Measurements from ENCODE around the gene FAM222B.
"Not testable (repeated sequence)": the region's sequence is repeated elsewhere in the genome, so short reads cannot be mapped to it uniquely, and the experiment has no call there.

The FAM222B gene

DNA sequence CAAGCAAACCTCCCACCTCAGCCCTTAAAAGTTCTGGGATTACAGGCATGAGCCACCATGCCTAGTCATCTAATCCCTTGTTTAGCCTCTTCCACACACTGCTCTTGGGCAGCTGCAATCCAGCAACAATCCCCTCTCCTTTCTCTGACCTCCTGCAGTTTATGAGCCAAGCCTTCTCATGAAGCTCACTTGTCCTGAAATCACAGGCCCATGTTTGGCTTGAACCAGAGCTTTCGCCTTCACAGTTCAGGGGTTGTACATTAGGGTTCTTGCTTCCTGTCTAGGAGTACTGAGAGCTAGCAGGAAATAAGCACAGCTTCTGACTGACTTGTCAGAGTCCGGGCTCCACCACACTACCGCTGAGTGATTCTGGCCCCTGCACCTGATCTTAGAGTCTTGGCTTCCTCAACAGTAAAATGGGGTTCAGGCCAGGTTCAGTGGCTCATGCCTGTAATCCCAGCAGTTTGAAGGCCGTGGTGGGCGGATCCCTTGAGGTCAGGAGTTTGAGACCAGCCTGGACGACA is 28.5 kb upstream of the FAM222B start:
- no peak for DNase-seq (ENCODE audit: low read depth)

DNA sequence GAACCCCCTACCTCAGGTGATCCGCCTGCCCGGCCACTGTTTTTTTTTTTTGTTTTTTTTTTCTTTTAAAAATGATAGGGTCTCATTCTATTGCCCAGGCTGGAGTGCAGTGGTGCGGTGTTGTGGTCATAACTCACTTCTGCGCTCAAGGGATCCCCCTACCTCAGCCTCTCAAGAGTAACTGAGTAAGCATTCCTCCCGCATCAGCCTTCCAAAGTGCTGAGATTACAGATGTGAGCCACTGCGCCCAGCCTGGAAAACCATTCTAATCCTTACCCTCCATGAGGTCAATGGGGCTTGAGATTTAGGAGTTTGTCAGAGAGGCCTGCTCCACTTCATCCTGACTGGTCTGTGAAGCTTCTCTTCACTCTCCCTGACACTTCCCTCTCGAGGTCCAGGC is 24.7 kb upstream of the FAM222B start:
- DNase-seq (ENCODE audit: low read depth) = no peak

DNA sequence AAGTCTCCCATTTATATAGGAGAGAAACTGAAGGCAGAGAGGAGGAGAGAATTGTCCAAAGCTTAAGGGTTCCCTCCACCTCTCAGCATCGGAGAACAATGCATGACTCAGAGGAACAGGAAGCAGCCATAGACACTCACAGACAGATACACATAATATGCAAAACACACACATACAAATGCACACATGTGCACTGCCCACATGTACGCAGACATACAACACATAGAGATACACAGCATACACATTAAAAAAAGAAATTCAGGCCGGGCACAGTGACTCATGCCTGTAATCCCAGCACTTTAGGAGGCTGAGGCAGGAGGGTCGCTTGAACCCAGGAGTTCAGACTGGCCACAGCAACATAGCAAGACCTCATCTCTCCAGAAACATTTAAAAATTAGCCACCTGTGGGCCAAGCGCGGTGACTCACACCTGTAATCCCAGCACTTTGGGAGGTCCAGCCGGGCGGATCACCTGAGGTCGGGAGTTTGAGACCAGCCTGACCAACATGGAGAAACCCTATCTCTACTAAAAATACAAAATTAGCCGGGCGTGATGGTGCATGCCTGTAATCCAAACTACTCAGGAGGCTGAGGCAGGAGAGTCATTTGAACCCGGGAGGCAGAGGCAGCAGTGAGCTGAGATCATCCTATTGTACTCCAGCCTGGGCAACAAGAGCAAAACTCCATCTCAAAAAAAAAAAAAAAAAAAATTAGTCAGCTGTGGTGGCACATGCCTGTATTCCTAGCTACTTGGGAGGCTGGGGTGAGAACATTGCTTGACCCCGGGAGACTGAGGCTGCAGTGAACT is 23.6 kb upstream of the FAM222B start:
- DNase-seq (ENCODE audit: low read depth) = no peak

DNA sequence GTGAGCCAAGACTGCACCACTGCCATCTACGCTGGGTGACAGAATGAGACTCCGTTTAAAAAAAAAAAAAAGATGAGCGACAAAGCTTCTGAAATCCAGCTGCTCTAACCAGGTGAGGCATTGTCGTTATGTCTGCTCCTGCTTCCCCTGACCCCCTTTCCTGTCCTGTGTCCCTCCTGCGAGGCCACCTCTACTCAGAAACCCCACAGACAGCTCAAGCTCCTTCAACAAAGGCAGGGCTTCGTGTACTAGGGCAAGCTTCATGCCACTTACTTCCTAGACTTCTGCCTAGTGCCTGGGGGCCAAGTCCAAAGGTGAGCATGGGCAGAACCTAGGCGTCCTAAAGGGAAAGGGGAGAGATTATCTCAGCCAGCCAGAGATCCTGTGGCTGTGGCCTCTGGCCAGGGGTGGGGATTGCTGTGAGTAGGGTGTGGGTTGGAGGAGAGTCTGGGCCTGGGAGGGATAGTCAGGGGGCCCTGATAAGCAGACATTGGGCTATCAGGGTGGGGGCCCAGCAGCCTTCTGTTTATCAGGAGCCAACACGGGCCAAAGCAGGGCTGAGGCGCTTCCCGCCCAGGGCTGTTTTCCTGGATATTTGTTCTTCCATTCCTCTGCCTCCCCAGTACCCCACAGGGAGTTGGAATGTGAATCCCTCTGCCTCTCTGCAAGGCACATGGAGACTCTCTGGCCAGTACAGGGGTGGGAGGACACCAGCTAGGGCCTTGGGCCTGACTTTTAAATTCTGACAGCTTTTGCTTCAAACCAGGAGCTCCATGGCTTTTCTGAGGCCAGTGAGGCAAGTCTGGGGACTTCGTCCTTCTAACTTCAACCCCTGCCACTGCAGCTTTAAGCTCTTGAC is 22.6 kb upstream of the FAM222B start:
- DNase-seq (ENCODE audit: low read depth) = peak; percentile 6

DNA sequence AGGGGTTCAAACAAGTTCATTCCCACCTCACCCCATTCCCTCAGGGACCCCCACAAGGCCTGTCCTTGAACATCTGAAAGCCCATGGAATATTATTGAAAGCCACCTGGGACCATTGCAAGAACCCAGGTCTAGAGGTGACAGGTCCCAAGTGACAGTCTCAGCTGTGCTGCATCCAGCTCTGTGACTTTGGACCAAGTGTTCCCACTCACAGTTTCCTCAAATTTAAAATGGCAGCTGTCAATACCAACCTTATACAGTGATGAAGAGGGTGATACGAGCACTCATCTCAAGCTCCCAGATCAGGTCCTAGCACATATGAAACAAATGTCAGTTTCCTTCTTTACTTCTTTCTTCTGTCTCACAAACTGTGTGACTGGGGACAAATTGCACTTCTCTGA is 21.4 kb upstream of the FAM222B start:
- DNase-seq (ENCODE audit: low read depth) = no peak

DNA sequence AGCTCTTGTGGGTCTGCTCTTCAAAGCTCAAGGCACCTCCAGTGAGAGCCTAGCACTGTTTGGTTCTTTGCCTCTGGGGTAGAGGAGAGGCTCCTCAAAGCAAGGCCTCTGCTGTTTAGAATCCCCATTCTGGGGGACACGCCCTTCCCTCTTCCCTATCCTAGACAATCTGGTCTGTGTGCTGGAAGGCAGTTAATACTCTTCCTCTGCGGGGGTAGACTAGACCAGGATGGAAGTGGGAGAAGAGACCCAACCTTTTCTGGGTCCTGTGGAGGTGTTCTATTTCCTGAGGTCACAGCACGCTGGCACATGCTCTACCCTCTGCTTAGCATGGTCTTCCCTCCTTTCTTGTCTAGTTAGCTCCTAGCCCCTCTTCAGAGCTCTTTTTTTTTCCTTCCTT is 20.0 kb upstream of the FAM222B start:
- no peak for DNase-seq (ENCODE audit: low read depth)

DNA sequence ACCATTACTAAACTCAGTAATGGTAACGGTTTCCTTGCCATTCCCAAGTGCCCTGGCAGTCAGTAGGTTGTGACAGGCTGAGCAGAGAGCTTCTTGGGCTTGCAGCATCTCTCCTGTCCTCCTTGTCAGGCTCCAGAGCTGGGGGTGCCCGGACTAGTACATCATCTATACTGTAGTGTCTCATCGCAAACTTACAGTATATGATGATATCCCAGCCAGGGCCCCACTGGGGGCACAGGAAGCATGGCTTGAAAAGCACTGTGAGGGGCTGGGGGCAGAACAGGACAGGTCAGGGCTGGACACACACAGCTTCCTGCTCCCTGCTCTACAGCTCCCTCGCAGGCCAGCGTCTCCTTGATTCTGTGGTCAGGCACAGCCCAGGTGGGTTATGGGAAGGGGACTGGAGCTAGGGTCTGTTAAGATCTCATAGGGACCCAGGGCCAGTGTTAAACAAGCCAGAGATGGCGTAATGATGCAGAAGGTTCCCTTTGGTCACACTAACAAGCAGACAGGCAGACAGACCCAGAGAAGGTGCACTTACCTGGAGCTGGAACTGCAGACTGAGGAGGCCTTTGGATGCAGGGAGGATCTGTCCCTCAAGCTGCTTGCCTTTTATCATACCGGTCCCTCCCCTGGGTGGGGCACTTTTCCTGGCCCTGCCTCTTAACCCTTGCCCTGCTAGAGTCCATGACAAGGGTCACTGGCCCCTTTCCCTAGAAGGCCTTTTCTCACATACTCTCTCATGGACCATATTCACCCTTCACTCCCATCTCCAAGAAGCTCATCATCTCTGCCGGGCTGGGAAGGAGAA is 19.0 kb upstream of the FAM222B start:
- no peak for DNase-seq (ENCODE audit: low read depth)

DNA sequence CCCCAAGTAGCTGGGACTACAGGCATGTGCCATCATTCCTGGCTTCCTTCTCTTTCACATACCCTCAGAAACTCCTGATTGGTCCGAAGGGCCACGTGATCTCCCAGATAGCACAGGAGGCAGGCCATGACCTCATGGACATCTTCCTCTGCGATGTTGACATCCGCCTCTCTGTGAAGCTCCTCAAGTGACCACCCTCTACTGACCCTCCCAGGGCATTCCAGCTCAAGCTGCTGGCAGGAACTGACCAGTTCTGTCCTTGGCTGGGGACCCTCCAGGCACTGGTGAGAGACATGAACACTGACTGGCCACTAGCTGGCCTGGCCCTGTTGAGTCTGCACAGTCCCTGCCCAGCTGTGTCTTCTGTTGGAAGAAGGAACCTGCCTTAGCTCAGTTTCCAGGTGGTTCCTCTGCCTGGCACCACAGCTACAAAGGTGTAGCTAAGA is 17.8 kb upstream of the FAM222B start:
- no peak for DNase-seq (ENCODE audit: low read depth)

DNA sequence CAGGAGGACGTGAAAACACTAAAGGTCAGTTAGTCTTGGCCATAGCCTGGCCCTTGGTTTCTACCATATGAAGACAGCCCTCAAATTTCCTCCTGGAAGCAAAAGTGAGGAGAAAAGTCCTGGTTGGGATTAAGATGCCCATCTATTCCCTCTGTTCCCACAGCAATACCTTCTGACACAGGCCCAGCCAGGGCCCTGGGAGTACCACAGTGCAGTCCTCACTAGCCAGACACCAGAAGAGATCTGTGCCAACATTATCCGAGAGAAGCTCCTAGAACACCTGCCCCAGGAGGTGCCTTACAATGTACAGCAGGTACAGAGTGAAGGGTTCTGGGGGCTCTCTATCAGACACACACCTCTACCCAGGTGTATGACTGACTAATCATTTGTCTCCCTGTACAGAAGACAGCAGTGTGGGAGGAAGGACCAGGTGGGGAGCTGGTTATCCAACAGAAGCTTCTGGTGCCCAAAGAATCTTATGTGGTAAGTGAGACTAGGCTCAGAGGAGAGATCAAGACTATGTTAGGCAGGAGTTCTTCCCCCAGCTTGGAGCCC is 16.3 kb upstream of the FAM222B start:
- no peak for DNase-seq (ENCODE audit: low read depth)

DNA sequence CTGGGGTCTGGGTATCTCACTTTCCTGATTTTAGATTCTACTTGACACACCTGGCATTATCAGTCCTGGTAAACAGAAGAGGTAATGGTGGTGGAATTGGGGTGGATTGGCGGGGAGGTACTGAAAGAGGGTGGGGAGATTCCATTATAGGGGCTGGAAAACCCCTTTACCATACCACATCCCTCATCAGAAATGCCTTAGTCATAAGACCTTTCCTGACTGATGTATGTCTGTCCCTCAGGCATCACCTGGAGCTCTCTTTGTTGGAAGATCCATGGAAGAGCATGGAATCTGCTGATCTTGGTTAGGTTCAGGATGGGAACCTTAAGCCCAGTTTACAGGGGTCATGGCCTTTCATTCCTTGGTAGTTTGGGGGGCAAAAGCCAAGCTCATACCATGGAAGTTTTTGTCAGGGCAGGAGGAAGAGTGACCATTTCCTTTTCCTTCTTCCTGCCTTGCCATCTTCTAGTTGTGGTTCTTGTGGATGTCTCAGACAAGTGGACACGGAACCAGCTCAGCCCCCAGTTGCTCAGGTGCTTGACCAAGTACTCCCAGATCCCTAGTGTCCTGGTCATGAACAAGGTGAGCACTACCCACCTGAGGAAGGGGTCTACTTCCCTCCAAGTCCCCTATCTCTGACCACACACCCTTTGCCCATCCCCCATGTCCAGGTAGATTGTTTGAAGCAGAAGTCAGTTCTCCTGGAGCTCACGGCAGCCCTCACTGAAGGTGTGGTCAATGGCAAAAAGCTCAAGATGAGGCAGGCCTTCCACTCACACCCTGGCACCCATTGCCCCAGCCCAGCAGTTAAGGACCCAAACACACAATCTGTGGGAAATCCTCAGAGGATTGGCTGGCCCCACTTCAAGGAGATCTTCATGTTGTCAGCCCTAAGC is 15.6 kb upstream of the FAM222B start:
- DNase-seq (ENCODE audit: low read depth) = no peak

DNA sequence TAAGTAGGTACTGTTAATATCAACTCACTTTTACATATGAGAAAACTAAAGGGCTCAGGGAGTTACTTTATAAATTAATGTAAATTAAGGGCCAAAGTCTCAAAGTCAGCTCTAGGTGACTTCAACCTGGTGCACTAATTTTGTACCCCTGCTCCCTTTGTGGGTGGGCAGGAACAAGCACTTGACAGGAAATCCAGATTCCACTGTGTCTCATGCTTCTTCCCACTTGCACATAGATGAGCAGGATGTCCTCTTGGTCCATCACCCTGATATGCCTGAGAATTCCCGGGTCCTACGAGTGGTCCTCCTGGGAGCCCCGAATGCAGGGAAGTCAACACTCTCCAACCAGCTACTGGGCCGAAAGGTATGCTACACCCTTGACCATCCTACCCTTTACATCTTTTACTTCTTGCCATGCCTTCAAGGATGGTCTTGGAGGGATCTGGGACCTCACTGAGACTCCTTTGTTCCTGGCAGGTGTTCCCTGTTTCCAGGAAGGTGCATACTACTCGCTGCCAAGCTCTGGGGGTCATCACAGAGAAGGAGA is 13.5 kb upstream of the FAM222B start:
- no peak for DNase-seq (ENCODE audit: low read depth)

DNA sequence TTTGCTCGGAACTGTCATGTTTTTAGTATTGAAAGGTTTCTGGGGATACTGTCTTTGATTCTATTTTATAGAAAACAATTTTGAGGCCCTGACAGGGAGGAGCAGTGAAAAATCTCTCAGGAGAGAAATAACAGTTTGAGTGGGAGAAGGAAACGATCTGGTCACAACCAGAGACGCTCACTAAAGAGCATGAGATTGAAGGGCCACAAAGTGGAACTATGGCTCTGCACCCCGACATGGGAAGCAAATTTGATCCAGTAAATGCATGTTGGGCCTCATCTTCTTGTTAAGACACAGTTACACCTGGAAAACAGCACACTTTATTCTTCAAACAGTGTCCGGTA is 12.7 kb upstream of the FAM222B start:
- DNase-seq (ENCODE audit: low read depth) = no peak

DNA sequence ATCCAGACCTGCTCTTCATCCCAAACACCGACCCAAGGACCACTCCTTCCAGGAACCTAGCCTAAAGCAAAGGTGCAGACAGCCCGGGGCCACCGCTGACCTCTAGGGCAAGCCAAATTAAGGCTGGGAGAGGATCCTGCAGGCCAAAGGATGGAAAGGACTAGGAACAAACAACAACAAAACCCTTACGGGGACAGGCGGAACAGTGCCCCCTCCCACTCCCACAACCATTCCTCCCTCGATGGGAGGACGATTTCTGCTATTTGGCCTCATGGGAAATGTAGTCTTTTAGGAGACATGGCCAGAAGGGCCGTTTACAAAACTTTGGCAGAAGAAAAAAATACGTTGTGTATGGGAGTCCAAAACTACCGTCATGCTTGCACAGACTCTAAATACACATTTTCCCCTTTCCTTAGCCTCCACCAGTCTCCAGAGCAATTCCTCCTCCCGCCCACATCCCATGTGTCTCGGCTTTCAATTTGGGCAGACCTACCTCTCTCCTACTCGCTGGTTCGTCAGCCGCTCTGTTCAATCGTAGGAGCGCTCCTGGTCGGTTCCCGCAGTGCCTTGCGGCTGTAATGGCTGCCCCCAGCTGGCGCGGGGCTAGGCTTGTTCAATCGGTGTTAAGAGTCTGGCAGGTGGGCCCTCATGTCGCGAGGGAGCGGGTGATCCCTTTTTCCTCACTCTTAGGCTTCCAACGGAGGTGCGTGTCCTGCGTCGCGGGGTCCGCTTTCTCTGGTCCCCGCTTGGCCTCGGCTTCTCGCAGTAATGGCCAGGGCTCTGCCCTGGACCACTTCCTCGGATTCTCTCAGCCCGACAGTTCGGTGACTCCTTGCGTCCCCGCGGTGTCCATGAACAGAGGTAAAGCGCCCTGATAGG is 12.1 kb upstream of the FAM222B start, which contains the start of gene ERAL1:
TSS of gene ERAL1 (plus strand) at position 560 of the 879 bp plus-strand sequence. CDS start at position 579, 19 bp downstream.
- DNase-seq (ENCODE audit: low read depth) = peak; percentile 90

DNA sequence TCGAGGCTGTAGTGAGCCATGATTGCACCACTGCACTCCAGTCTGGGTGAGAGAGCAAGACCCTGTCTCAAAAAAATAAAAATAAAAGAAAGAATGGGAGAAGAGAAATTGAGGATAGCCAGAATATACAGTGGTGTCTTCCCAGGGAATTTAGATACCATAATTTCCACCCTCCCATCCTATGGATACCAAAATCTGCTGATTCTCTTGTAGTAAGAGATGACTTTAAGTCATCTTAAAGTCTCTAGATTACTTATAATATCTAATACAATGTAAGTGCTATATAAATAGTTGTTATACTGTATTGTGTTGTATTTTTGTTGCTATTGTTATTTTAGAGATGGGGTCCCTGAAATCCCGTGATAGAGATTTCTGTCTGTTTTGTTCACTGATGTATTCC is 10.7 kb upstream of the FAM222B start:
- DNase-seq (ENCODE audit: low read depth) = no peak

DNA sequence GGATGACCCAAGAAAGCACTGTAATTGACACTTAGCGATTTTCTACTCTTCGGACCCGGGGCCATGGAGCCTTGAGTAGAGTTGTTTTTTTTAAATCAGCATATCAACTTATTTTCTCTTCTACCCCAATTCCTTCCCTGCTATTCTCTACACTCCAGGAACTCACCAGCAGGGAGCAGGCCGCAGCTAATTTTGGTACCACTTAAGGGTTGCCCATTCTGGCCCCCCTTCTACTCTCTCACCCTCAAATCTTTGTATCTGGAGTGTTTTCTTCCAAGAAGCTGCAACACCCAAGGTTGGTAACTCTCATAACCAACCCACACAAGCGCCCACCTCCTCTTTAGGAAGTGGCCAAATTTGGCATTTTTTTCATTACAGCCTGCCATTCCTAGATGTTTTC is 6.7 kb upstream of the FAM222B start:
- peak; percentile 15 for DNase-seq (ENCODE audit: low read depth)

DNA sequence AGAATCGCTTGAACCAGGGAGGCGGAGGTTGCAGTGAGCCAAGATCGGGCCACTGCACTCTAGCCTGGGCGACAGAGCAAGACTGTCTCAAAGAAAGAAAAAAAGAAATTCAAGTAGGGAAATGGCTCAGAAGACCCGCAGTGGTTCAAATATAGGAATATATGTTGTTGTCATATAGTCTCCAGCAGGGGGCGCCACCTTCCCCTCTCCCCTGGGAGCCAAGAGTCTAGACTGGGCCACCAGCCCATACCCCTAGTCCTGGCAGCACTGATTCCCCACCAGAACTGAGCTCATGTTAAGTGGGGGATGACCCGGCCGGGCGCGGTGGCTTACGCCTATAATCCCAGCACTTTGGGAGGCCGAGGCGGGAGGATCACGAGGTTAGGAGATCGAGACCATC is 6.1 kb upstream of the FAM222B start:
- peak; percentile 14 for DNase-seq (ENCODE audit: low read depth)

DNA sequence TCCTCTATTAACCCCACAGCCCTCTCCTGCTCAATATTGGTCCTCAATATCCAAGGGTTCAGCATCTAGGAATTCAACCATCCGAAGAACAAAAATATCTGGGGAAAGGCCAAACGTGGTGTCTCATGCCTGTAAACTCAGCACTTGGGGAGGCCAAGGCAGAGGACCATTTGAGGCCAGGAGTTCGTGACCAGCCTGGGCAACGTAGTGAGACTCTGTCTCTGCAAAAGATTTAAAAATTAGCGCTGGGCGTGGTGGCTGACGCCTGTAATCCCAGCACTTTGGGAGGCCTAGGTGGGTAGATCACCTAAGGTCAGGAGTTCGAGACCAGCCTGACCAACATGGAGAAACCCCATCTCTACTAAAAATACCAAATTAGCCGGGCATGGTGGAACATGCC is 4.1 kb upstream of the FAM222B start:
- not testable (repeated sequence) for DNase-seq (ENCODE audit: low read depth)

DNA sequence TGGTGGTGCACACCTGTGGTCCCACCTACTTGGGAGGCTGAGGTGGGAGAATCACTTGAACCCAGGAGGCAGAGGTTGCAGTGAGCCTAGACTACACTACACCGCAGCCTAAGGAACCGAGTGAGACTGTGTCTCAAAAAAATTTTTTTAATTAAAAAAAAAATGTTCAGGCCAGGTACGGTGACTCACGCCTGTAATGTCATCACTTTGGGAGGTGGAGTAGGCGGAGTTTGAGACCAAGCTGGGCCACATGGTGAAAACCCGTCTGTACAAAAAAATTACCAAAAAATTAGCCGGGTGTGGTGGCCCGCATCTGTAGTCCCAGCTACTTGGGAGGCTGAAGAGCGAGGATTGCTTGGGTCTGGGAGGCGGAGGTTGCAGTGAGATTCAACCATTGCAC is 3.6 kb upstream of the FAM222B start:
- DNase-seq (ENCODE audit: low read depth) = no peak

DNA sequence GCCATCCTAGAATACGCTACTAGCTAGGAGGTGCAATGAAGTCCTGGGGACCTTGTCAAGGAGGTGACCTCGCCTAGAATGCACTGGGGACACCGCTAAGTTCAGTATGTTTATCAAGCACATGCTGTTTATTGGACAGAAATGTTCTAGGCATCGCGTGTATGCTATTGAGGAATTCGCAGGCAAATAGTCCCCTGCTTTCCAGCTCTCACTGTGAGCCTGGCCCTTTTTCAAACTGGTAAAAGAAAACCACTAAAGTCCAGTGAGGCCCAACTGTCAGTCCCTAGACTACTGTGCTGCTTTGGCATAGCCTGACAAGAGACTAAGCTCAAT is 1.2 kb upstream of the FAM222B start:
- peak; percentile 3 for DNase-seq (ENCODE audit: low read depth)

DNA sequence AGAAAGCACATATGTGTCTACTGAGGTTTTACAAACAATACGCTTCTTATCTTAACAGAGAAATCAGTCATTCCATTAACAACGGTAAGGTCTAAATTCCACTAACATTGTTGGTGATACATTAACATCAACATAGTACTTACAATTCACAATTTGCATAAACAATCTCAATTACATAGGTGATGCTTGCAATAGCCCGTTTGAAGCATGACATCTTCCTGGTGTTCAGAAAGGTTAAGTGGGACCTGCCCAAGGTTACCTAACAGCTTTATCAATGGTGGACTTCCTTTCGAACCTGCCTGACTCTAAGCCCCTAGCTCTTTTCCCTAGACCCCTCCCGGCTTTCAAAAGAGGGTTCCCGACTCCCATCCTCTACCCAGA is 699 bp downstream of the FAM222B start:
- no peak for DNase-seq (ENCODE audit: low read depth)

All from EH (cell line).